Stimulated activated naive CD4-positive, alpha-beta T cell treated with Interleukin-2 at 50 U/mL for 16 hours (primary cell): ENCODE data around the gene DLEC1.
"Not testable (repeated sequence)": the region's sequence is repeated elsewhere in the genome, so short reads cannot be mapped to it uniquely, and the experiment has no call there.

Experiments used
- DNase-seq: peaks from one replicate; lab custom pipeline; 2025; lab: John Stamatoyannopoulos, UW

The DLEC1 gene

GRCh38 chr3:38157117-38157516, 118.1 kb downstream of the DLEC1 start:
- DNase-seq: no peak

GRCh38 chr3:38157595-38157994, 118.6 kb downstream of the DLEC1 start:
- DNase-seq: no peak

- DNase-seq: no peak
Measured at GRCh38 chr3:38158472-38158871, 119.5 kb downstream of the DLEC1 start.

GRCh38 chr3:38160704-38161103, 121.7 kb downstream of the DLEC1 start:
- not testable (repeated sequence) for DNase-seq

GRCh38 chr3:38163117-38163840, 124.3 kb downstream of the DLEC1 start:
- DNase-seq: no peak

- no peak for DNase-seq
Measured at GRCh38 chr3:38163841-38164642, 125.0 kb downstream of the DLEC1 start.

- DNase-seq: no peak
Measured at GRCh38 chr3:38164643-38164951, 125.6 kb downstream of the DLEC1 start.

- peak; percentile 96 for DNase-seq
Measured at GRCh38 chr3:38164952-38165721, 126.1 kb downstream of the DLEC1 start, which contains the start of gene OXSR1. OXSR1 (plus strand) TSS chr3:38165537; CDS start chr3:38165877, 340 bp downstream.

GRCh38 chr3:38165722-38166387, 126.8 kb downstream of the DLEC1 start:
- DNase-seq: no peak

GRCh38 chr3:38167591-38167990, 128.6 kb downstream of the DLEC1 start:
- DNase-seq: no peak

GRCh38 chr3:38168151-38169026, 129.4 kb downstream of the DLEC1 start:
- no peak for DNase-seq

GRCh38 chr3:38169027-38169317, 130.0 kb downstream of the DLEC1 start:
- no peak for DNase-seq

- no peak for DNase-seq
Measured at GRCh38 chr3:38170722-38171121, 131.7 kb downstream of the DLEC1 start.

GRCh38 chr3:38171622-38172021, 132.6 kb downstream of the DLEC1 start:
- no peak for DNase-seq
